ENCODE measurements around the gene CCSAP.
"Not testable (repeated sequence)": the region's sequence is repeated elsewhere in the genome, so short reads cannot be mapped to it uniquely, and the experiment has no call there.

Gene CCSAP

GRCh38 chr1:229323885-229324553, 18.8 kb downstream of the CCSAP start:
- no peak for DNase-seq

GRCh38 chr1:229323201-229323600, 19.6 kb downstream of the CCSAP start:
- no peak for DNase-seq

GRCh38 chr1:229319487-229319886, 23.4 kb downstream of the CCSAP start:
- no peak for DNase-seq

- DNase-seq, result no peak
Measured at GRCh38 chr1:229318056-229318455, 24.8 kb downstream of the CCSAP start.

- no peak for DNase-seq
Measured at GRCh38 chr1:229316166-229316565, 26.7 kb downstream of the CCSAP start.

GRCh38 chr1:229310833-229311232, 32.0 kb downstream of the CCSAP start:
- DNase-seq, result no peak

- DNase-seq, result no peak
Measured at GRCh38 chr1:229309684-229310083, 33.2 kb downstream of the CCSAP start.

GRCh38 chr1:229309074-229309473, 33.8 kb downstream of the CCSAP start:
- no peak for DNase-seq

GRCh38 chr1:229305392-229305791, 37.5 kb downstream of the CCSAP start:
- DNase-seq, result no peak

- no peak for DNase-seq
Measured at GRCh38 chr1:229303855-229304254, 39.0 kb downstream of the CCSAP start.

GRCh38 chr1:229302740-229303139, 40.1 kb downstream of the CCSAP start:
- DNase-seq, result no peak

- no peak for DNase-seq
Measured at GRCh38 chr1:229300099-229300757, 42.6 kb downstream of the CCSAP start.

- DNase-seq, result no peak
Measured at GRCh38 chr1:229298887-229299503, 43.9 kb downstream of the CCSAP start.

GRCh38 chr1:229298420-229298819, 44.4 kb downstream of the CCSAP start:
- DNase-seq, result no peak

- DNase-seq, result no peak
Measured at GRCh38 chr1:229297746-229298145, 45.1 kb downstream of the CCSAP start.

GRCh38 chr1:229296541-229296941, 46.3 kb downstream of the CCSAP start:
- no peak for DNase-seq

- no peak for DNase-seq
Measured at GRCh38 chr1:229295745-229296144, 47.1 kb downstream of the CCSAP start.

GRCh38 chr1:229293528-229294204, 49.2 kb downstream of the CCSAP start:
- DNase-seq, result no peak

- not testable (repeated sequence) for DNase-seq
Measured at GRCh38 chr1:229291686-229292085, 51.2 kb downstream of the CCSAP start.

GRCh38 chr1:229288516-229288915, 54.3 kb downstream of the CCSAP start:
- no peak for DNase-seq

- no peak for DNase-seq
Measured at GRCh38 chr1:229287267-229287666, 55.6 kb downstream of the CCSAP start.

- no peak for DNase-seq
Measured at GRCh38 chr1:229286099-229286766, 56.6 kb downstream of the CCSAP start.

GRCh38 chr1:229285440-229285839, 57.4 kb downstream of the CCSAP start:
- no peak for DNase-seq

Data from DMS79 (cell line).